ENCODE measurements around the gene DDX3X.
"Not testable (repeated sequence)": the region's sequence is repeated elsewhere in the genome, so short reads cannot be mapped to it uniquely, and the experiment has no call there.

The DDX3X gene

GRCh38 chrX:41373989-41374606 is 40.1 kb downstream of the DDX3X start:
- no peak for DNase-seq (ENCODE audit: low spot score)

GRCh38 chrX:41377624-41378023 is 43.7 kb downstream of the DDX3X start:
- peak; percentile 1 for DNase-seq (ENCODE audit: low spot score)

- no peak for DNase-seq (ENCODE audit: low spot score)
Measured at GRCh38 chrX:41381685-41382084, 47.7 kb downstream of the DDX3X start.

GRCh38 chrX:41382714-41383645 is 49.0 kb downstream of the DDX3X start:
- peak; percentile 75 for DNase-seq (ENCODE audit: low spot score)

- peak; percentile 62 for DNase-seq (ENCODE audit: low spot score)
Measured at GRCh38 chrX:41384051-41384705, 50.2 kb downstream of the DDX3X start.

- no peak for DNase-seq (ENCODE audit: low spot score)
Measured at GRCh38 chrX:41386222-41386990, 52.4 kb downstream of the DDX3X start.

GRCh38 chrX:41388543-41388942 is 54.6 kb downstream of the DDX3X start:
- DNase-seq (ENCODE audit: low spot score), result no peak

GRCh38 chrX:41389311-41389888 is 55.4 kb downstream of the DDX3X start:
- DNase-seq (ENCODE audit: low spot score), result no peak

GRCh38 chrX:41390576-41390975 is 56.6 kb downstream of the DDX3X start:
- DNase-seq (ENCODE audit: low spot score), result not testable (repeated sequence)

GRCh38 chrX:41391606-41392005 is 57.6 kb downstream of the DDX3X start:
- no peak for DNase-seq (ENCODE audit: low spot score)

- DNase-seq (ENCODE audit: low spot score), result no peak
Measured at GRCh38 chrX:41394293-41394692, 60.3 kb downstream of the DDX3X start.

GRCh38 chrX:41397219-41397618 is 63.3 kb downstream of the DDX3X start:
- DNase-seq (ENCODE audit: low spot score), result no peak

- no peak for DNase-seq (ENCODE audit: low spot score)
Measured at GRCh38 chrX:41397768-41398167, 63.8 kb downstream of the DDX3X start.

GRCh38 chrX:41402556-41402955 is 68.6 kb downstream of the DDX3X start:
- DNase-seq (ENCODE audit: low spot score), result not testable (repeated sequence)

GRCh38 chrX:41405551-41405950 is 71.6 kb downstream of the DDX3X start:
- DNase-seq (ENCODE audit: low spot score), result no peak

GRCh38 chrX:41406201-41406600 is 72.2 kb downstream of the DDX3X start:
- DNase-seq (ENCODE audit: low spot score), result no peak

GRCh38 chrX:41407816-41408215 is 73.9 kb downstream of the DDX3X start:
- DNase-seq (ENCODE audit: low spot score), result no peak

GRCh38 chrX:41408576-41408975 is 74.6 kb downstream of the DDX3X start:
- DNase-seq (ENCODE audit: low spot score), result no peak

GRCh38 chrX:41409006-41409405 is 75.0 kb downstream of the DDX3X start:
- no peak for DNase-seq (ENCODE audit: low spot score)

- DNase-seq (ENCODE audit: low spot score), result not testable (repeated sequence)
Measured at GRCh38 chrX:41411222-41411621, 77.3 kb downstream of the DDX3X start.

- no peak for DNase-seq (ENCODE audit: low spot score)
Measured at GRCh38 chrX:41412261-41413081, 78.5 kb downstream of the DDX3X start.
